Cerebellar cortex (tissue), 1 donor: ENCODE data around the gene NR4A3.
"Not testable (repeated sequence)": the region's sequence is repeated elsewhere in the genome, so short reads cannot be mapped to it uniquely, and the experiment has no call there.

Experiments
- DNase-seq: peaks from one replicate; pipeline ENCODE4 v3.0.0-alpha.2; 2015; ENCODE audit warnings: low spot score

The NR4A3 gene

GRCh38 chr9:99821396-99822108 lies at the start of gene NR4A3:
Gene NR4A3 (plus strand): TSS chr9:99821885. CDS start chr9:99828043, 6,158 bp downstream.
- DNase-seq: peak; percentile 98

- no peak for DNase-seq
These were observed 48.1 kb upstream of the NR4A3 start for GRCh38 chr9:99773468-99774138.

- no peak for DNase-seq
These were observed 43.4 kb upstream of the NR4A3 start for GRCh38 chr9:99778308-99778707.

- DNase-seq: no peak
These were observed 42.8 kb upstream of the NR4A3 start for GRCh38 chr9:99778836-99779235.

- no peak for DNase-seq
These were observed 42.4 kb upstream of the NR4A3 start for GRCh38 chr9:99779277-99779676.

- not testable (repeated sequence) for DNase-seq
These were observed 39.3 kb upstream of the NR4A3 start for GRCh38 chr9:99782349-99782748.

- no peak for DNase-seq
These were observed 38.5 kb upstream of the NR4A3 start for GRCh38 chr9:99782962-99783718.

GRCh38 chr9:99783799-99784198 lies 37.9 kb upstream of the NR4A3 start:
- DNase-seq: no peak

GRCh38 chr9:99785010-99785590 lies 36.6 kb upstream of the NR4A3 start:
- DNase-seq: no peak

- no peak for DNase-seq
These were observed 34.1 kb upstream of the NR4A3 start for GRCh38 chr9:99787556-99787955.

GRCh38 chr9:99793528-99793927 lies 28.2 kb upstream of the NR4A3 start:
- DNase-seq: no peak

- no peak for DNase-seq
These were observed 25.5 kb upstream of the NR4A3 start for GRCh38 chr9:99796231-99796630.

GRCh38 chr9:99801775-99802174 lies 19.9 kb upstream of the NR4A3 start:
- no peak for DNase-seq

- DNase-seq: no peak
These were observed 18.0 kb upstream of the NR4A3 start for GRCh38 chr9:99803694-99804093.

- DNase-seq: peak; percentile 65
These were observed 14.3 kb upstream of the NR4A3 start for GRCh38 chr9:99807276-99807852.

GRCh38 chr9:99807956-99808355 lies 13.7 kb upstream of the NR4A3 start:
- DNase-seq: no peak

- DNase-seq: no peak
These were observed 13.2 kb upstream of the NR4A3 start for GRCh38 chr9:99808454-99808853.

- DNase-seq: no peak
These were observed 11.9 kb upstream of the NR4A3 start for GRCh38 chr9:99809586-99810319.

- no peak for DNase-seq
These were observed 10.5 kb upstream of the NR4A3 start for GRCh38 chr9:99811172-99811571.

- no peak for DNase-seq
These were observed 9.9 kb upstream of the NR4A3 start for GRCh38 chr9:99811598-99812383.

- DNase-seq: no peak
These were observed 7.9 kb upstream of the NR4A3 start for GRCh38 chr9:99813739-99814138.
